Esophagus muscularis mucosa (tissue), 4 donors: ENCODE results near the gene CP.

Experiments
- EP300 ChIP-seq: sonication (generic); formaldehyde crosslinking; IDR thresholded peaks from one replicate; pipeline ENCODE4 v1.6.1; 2017; ENCODE audit warnings: antibody characterized with exemption
- POLR2A ChIP-seq: fragments of 450-650 bp; IDR thresholded peaks from one replicate; pipeline ENCODE4 v1.6.1; 2017; ENCODE audit warnings: antibody characterized with exemption, moderate library complexity, mild to moderate bottlenecking, low read depth
- POLR2AphosphoS5 ChIP-seq, 2 donors: sonication (generic); formaldehyde crosslinking; IDR thresholded peaks; one replicate each; pipeline ENCODE4 v1.6.1; 2017; ENCODE audit warnings: antibody characterized with exemption in 2 of 2
- TF ChIP-seq, protein P1 (sequence below), 3 experiments: fragments of 200-600 bp in 2 of 3; fragments of 450-650 bp in 1 of 3; sonication (generic) in 2 of 3; IDR thresholded peaks; one replicate each; pipeline ENCODE4 v1.5.1; 2017 to 2019; ENCODE audit warnings: antibody characterized with exemption in 3 of 3, mild to moderate bottlenecking in 2 of 3, moderate library complexity in 1 of 3

DNA sequence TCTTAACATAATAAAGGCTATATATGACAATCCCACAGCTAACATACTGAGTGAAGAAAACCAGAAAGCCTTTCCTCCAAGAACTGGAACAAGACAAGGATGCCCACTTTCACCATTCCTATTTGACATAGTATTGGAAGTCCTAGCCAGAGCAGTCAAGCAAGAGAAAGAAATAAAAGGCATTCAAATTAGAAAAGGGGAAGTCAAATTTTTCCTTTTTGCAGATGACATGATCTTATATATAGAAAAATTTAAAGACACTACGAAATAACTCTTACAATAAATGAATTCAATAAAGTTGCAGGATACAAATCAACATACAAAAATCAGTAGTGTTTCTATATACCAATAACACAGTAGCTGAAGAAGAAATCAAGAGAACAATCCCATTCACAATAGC is 42.2 kb upstream of the CP start:
- TF ChIP-seq, protein P1, sequence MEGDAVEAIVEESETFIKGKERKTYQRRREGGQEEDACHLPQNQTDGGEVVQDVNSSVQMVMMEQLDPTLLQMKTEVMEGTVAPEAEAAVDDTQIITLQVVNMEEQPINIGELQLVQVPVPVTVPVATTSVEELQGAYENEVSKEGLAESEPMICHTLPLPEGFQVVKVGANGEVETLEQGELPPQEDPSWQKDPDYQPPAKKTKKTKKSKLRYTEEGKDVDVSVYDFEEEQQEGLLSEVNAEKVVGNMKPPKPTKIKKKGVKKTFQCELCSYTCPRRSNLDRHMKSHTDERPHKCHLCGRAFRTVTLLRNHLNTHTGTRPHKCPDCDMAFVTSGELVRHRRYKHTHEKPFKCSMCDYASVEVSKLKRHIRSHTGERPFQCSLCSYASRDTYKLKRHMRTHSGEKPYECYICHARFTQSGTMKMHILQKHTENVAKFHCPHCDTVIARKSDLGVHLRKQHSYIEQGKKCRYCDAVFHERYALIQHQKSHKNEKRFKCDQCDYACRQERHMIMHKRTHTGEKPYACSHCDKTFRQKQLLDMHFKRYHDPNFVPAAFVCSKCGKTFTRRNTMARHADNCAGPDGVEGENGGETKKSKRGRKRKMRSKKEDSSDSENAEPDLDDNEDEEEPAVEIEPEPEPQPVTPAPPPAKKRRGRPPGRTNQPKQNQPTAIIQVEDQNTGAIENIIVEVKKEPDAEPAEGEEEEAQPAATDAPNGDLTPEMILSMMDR (IDR thresholded peaks at IDR 0.05) = no peak
- no peak for TF ChIP-seq POLR2A
- TF ChIP-seq POLR2AphosphoS5 (IDR thresholded peaks at IDR 0.05) = no peak
- TF ChIP-seq EP300 = no peak
